ENCODE results near the gene TSPYL6. TPM values are rescaled to one million over a fixed set of nuclear protein-coding genes. Genes with fewer than 3 reads are reported as not detected.

The TSPYL6 gene
- total RNA-seq: not detected in 2 replicates

GRCh38 chr2:54256091-54256694 is at the start of gene TSPYL6:
Gene TSPYL6, minus strand, starts transcription at chr2:54256229. Its CDS starts 78 bp downstream, at chr2:54256151.

Other genes with a start within 250 kb of the TSPYL6 start
- gene ACYP2, start 140.6 kb downstream of the TSPYL6 start, total RNA-seq: 7.5 and 7.6 TPM in 2 replicates
- 106 and 180 TPM in 2 replicates for gene SPTBN1, start 200.1 kb upstream of the TSPYL6 start, total RNA-seq

Data from epithelial cell of alveolus of lung (primary cell).